HAP-1 (cell line): Measurements from ENCODE around the gene BANF1.
"Not testable (repeated sequence)": the region's sequence is repeated elsewhere in the genome, so short reads cannot be mapped to it uniquely, and the experiment has no call there.

ENCODE experiments used
- DNase-seq, 2 experiments: peaks; one replicate each; pipeline ENCODE4 v3.0.0-alpha.2; 2016 to 2020; ENCODE audit warnings: low spot score in 2 of 2
- H3K27me3 ChIP-seq: fragments of 250-450 bp; sonication (Bioruptor Pico); 2 replicates; pipeline ENCODE4 v1.5.1; 2020; ENCODE audit warnings: low read depth, mild to moderate bottlenecking, moderate library complexity
- H3K36me3 ChIP-seq: fragments of 250-450 bp; sonication (Bioruptor Pico); replicated peaks from 2 replicates; pipeline ENCODE4 v1.5.1; 2020; ENCODE audit warnings: mild to moderate bottlenecking
- H3K4me1 ChIP-seq: fragments of 250-450 bp; sonication (Bioruptor Pico); 2 replicates; pipeline ENCODE4 v1.5.1; 2020; ENCODE audit warnings: mild to moderate bottlenecking
- H3K4me3 ChIP-seq: fragments of 250-450 bp; sonication (Bioruptor Pico); 2 replicates; pipeline ENCODE4 v1.5.1; 2020; ENCODE audit warnings: mild to moderate bottlenecking, moderate library complexity
- H3K9me3 ChIP-seq: fragments of 250-450 bp; sonication (Bioruptor Pico); 2 replicates; pipeline ENCODE4 v1.5.1; 2020; ENCODE audit warnings: mild to moderate bottlenecking, moderate library complexity
- in situ Hi-C: fragments of 300-500 bp; cut with MboI; formaldehyde crosslinking; loops from 3 replicates; pipeline ENCODE4 v1.14.3; 2020; ENCODE audit warnings: low sequenced_read_pairs, inconsistent platforms, mixed read lengths

The BANF1 gene

GRCh38 chr11:66022401-66023185 is 20.3 kb downstream of the BANF1 start:
- H3K4me3 ChIP-seq = peak overlapping the region; percentile 9; the same call in 1 of the 2 replicates
- no peaks in the 10 kb centered on the region for H3K36me3 ChIP-seq
- peak; percentile 46 to 88 for DNase-seq
- H3K9me3 ChIP-seq = no peaks in the 10 kb centered on the region
- peaks cover 4% of the 10 kb centered on the region; the same call in 1 of the 2 replicates for H3K4me1 ChIP-seq
- no peaks in the 10 kb centered on the region for H3K27me3 ChIP-seq
- in situ Hi-C loops = no loop called here

DNA sequence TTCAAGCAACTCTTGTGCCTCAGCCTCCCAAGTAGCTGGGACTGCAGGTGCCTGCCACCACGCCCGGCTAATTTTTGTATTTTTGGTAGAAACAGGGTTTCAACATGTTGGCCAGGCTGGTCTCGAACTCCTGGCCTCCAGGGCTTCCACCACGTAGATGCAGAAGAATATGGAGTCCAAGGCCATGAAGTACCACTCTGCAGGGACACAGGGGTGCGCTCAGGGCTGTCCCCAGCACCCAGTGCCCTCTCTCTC is 20.8 kb downstream of the BANF1 start:
- H3K4me3 ChIP-seq, H3K27me3 ChIP-seq, H3K4me1 ChIP-seq, H3K36me3 ChIP-seq, in situ Hi-C loops, DNase-seq, H3K9me3 ChIP-seq: not testable (repeated sequence)

DNA sequence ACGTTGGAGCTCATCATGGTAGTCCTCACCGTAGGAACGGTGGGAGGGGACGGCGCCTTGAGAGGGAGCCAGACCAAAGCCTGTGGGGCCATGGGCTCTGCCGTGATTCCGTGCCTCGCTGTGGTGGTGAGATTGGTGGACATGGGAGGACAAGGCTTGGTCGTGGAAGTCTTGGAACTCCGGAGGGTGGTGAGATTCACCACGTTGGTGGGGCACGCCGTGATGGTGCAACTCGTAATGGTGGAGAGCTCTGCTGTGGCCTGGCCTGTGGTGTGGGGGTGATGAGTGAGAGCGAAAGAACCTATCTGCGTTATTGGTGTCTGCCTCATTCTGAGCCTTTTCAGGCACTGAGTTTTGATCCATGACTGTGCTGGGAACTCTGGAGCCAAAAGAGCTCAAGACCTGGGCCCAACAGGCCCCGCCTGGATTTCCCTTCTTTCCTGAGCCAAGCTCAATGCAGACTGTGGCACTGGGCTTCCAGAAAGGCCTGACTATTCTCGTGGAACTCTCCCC is 23.8 kb downstream of the BANF1 start, which contains the start of gene CATSPER1:
Gene CATSPER1, minus strand, starts transcription at position 463 of the 513 bp plus-strand sequence. Its CDS starts 100 bp downstream, at position 363.
- no peaks in the 10 kb centered on the region; the same call in 1 of the 2 replicates for H3K27me3 ChIP-seq
- H3K9me3 ChIP-seq = no peaks in the 10 kb centered on the region
- in situ Hi-C loops = no loop called here
- peaks cover 4% of the 10 kb centered on the region; the same call in 1 of the 2 replicates for H3K4me1 ChIP-seq
- H3K4me3 ChIP-seq = no peak within 1 kb of the TSS
- no peak for DNase-seq
- H3K36me3 ChIP-seq = no peaks in the 10 kb centered on the region

DNA sequence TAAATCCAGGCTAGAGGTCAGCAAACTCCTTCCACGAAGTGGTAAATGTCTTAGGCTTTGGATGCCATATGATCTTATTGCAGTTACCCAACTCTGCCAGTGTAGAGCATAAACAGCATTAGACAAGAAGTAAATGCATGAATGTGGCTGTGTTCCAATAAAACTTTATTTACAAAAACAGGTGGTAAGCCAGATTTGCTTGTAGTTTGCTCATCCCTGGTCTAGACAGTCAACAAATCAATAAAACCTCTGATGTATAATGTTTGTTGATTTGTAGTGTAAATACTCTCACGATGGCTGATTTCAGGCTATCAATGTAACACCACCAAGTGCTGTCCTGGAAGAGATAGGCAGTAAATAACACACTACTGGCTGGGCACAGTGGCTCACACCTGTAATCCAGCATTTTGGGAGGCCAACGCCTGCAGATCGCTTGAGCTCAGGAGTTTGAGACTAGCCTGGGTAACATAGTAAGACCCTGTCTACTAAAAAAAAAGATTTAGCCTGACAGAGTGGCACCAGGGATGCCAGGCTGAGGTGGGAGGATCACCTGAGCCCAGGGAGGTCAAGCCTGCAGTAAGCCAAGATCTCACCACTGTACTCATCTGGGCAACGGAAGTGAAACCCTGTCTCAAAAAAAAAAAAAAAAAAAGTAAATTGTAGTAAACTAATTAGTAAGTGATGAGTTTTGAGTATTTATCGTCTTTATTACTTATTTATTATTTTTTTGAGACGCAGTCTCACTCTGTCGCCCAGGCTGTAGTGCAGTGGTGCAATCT is 30.8 kb downstream of the BANF1 start:
- Histone ChIP-seq H3K36me3 (no peaks in the 10 kb centered on the region), H3K4me3 (no peak overlapping the region), H3K4me1 (no peaks in the 10 kb centered on the region), H3K27me3 (no peaks in the 10 kb centered on the region; the same call in 1 of the 2 replicates), H3K9me3 (peaks cover 3% of the 10 kb centered on the region; the same call in 1 of the 2 replicates)
- no peak for DNase-seq
- in situ Hi-C loops = no loop called here

DNA sequence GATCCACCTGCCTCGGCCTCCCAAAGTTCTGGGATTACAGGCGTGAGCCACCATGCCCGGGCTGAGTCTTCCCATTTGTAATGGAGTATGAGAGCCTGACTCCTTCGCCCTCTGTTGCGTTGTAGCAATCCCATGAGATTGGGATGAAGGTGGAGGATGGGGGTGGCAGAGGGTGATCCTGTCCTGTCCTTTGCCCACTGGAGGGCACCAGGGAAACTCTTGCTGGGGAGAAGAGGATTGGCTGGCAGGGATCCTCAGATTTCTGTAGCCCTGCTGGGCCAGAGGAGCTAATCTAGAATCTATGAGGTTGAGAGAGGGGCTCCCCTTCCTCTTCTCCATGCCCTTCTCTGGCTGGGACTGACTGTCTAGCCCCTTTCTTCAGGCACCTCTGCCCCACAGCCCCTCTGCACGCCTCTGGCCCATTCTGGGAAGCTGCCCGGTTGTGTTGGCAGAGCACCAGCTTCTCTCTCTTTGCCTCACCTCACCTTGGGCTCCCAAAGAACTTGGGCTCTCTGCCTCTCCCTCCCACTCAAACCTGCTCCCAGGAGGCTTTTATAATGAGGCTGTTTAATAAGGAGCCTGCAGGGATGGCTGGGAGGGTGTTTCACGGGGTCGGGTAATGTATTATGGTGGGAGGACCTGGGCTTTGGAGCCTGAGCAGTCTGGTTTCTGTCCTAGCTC is 33.5 kb downstream of the BANF1 start:
- no peaks in the 10 kb centered on the region for H3K4me1 ChIP-seq
- H3K27me3 ChIP-seq = no peaks in the 10 kb centered on the region
- H3K9me3 ChIP-seq = peaks cover 3% of the 10 kb centered on the region; the same call in 1 of the 2 replicates
- in situ Hi-C loops = no loop called here
- no peaks in the 10 kb centered on the region for H3K36me3 ChIP-seq
- DNase-seq = no peak
- no peak overlapping the region for H3K4me3 ChIP-seq

DNA sequence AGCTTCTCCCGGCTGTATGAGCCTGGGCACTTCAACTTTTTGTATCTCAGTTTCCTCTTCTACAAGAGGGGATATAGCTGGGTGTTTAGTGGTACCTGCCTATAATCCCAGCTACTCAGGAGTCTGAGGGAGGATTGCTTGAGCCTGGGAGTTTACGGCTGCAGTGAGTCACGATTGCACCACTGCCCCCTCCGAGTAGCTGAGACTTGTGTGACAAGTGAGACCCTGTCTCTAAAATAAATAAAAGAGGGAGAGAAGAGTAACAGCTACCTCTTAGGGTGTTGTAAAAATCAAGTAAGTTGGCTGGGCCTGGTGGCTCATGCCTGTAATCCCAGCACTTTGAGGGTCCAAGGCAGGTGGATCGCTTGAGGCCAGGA is 34.0 kb downstream of the BANF1 start:
- in situ Hi-C loops = no loop called here
- H3K4me1 ChIP-seq = no peaks in the 10 kb centered on the region
- H3K36me3 ChIP-seq = no peaks in the 10 kb centered on the region

GRCh38 chr11:66037327-66037726 is 35.0 kb downstream of the BANF1 start:
- Histone ChIP-seq H3K36me3 (no peaks in the 10 kb centered on the region), H3K9me3 (peaks cover 3% of the 10 kb centered on the region; the same call in 1 of the 2 replicates), H3K4me1 (no peaks in the 10 kb centered on the region), H3K27me3 (no peaks in the 10 kb centered on the region), H3K4me3 (no peak overlapping the region)
- no peak for DNase-seq
- in situ Hi-C loops = no loop called here

More for the DNA sequence above, 34.0 kb downstream of the BANF1 start:
- peaks cover 3% of the 10 kb centered on the region; the same call in 1 of the 2 replicates for H3K9me3 ChIP-seq
- no peaks in the 10 kb centered on the region for H3K27me3 ChIP-seq
- H3K4me3 ChIP-seq = no peak overlapping the region
- no peak for DNase-seq

- Histone ChIP-seq H3K4me1 (peaks cover 2% of the 10 kb centered on the region; the same call in 1 of the 2 replicates), H3K36me3 (no peaks in the 10 kb centered on the region), H3K4me3 (no peak overlapping the region), H3K27me3 (no peaks in the 10 kb centered on the region), H3K9me3 (peaks cover 3% of the 10 kb centered on the region; the same call in 1 of the 2 replicates)
- DNase-seq = no peak
- in situ Hi-C loops = no loop called here
These were observed 37.5 kb downstream of the BANF1 start for GRCh38 chr11:66039765-66040164.

- Histone ChIP-seq H3K4me1 (peaks cover 3% of the 10 kb centered on the region; the same call in 1 of the 2 replicates), H3K4me3 (no peak overlapping the region), H3K36me3 (no peaks in the 10 kb centered on the region), H3K27me3 (no peaks in the 10 kb centered on the region), H3K9me3 (peaks cover 2% of the 10 kb centered on the region; the same call in 1 of the 2 replicates)
- in situ Hi-C loops = no loop called here
- DNase-seq = no peak
These were observed 40.1 kb downstream of the BANF1 start for GRCh38 chr11:66042227-66042995.

DNA sequence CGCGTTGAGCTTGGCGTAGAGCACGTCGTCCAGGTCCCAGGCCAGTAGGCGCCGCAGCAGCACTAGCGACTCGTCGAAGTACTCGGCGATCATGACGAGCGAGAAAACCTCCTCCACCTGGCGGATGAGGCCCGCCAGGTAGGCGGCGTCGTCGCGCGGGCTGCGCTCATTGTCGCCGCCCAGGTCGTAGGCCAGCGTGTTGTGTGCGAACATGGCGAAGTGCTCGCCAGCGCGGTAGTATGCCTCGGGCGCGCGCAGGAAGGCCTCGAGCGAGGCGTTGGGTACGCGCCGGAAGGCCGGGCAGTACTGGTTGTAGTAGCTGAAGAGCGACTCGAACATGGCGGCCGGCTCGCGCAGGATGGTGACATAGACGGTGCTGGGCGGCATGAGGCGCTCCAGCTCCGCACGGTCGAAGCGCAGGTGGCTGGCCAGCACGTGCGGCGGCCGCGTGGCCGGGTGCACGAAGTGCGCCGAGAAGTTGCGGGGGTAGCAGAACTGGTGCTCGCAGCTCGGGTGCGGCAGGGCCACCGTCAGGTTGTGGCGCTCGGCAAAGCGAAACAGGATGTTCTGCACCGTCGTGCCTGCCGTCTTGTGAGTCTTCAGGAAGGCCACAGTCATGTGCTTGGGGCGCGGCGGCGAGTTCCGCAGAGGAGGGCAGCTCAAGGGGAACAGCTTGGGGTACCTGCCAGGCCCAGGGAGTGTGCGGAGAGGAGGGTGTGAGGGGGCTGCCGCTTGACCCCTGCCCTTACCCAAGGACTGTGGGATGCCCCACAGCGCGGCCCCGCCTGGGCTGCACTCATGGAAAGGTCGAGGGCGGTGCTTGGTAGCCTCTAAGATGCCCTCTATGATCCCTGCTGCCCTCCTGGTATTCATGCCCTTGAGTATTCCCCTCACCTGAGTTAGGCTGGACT is 40.9 kb downstream of the BANF1 start:
- in situ Hi-C loops = no loop called here
- H3K27me3 ChIP-seq = no peaks in the 10 kb centered on the region
- H3K4me3 ChIP-seq = no peak overlapping the region
- no peaks in the 10 kb centered on the region for H3K36me3 ChIP-seq
- no peak for DNase-seq
- no peaks in the 10 kb centered on the region for H3K9me3 ChIP-seq
- H3K4me1 ChIP-seq = peaks cover 3% of the 10 kb centered on the region; the same call in 1 of the 2 replicates

DNA sequence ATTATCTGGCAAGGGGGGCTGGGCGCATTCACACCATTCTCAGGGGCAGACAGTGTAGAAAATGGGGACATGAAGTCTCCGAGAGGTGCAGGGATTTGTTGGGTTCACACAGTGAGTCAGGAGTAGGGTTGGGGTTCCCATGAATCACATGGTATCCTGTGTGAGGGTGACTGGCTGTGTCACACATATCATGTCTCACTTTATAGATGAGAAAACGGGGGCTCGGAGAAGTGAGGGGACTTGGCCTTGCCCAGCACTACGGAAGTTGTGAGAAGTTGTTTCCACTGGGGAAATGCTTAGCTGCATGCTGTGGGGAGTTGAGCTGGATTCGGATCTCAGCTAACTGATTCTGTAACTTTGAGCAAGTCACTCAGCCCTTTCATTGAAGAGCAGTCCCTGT is 42.5 kb downstream of the BANF1 start:
- no peak for DNase-seq
- H3K9me3 ChIP-seq = no peaks in the 10 kb centered on the region
- peaks cover 3% of the 10 kb centered on the region; the same call in 1 of the 2 replicates for H3K4me1 ChIP-seq
- H3K36me3 ChIP-seq = no peaks in the 10 kb centered on the region
- H3K4me3 ChIP-seq = no peak overlapping the region
- in situ Hi-C loops = no loop called here
- H3K27me3 ChIP-seq = no peaks in the 10 kb centered on the region

- H3K9me3 ChIP-seq = no peaks in the 10 kb centered on the region
- in situ Hi-C loops = no loop called here
- no peaks in the 10 kb centered on the region for H3K27me3 ChIP-seq
- peaks cover 3% of the 10 kb centered on the region; the same call in 1 of the 2 replicates for H3K4me1 ChIP-seq
- no peaks in the 10 kb centered on the region for H3K36me3 ChIP-seq
- DNase-seq = peak; percentile 81 to 92
- 0 out of 2 replicates have a peak overlapping the region, but pooled peaks have one; percentile 5 for H3K4me3 ChIP-seq
These were observed 42.9 kb downstream of the BANF1 start for GRCh38 chr11:66045177-66045639.
